Measurements from ENCODE around the gene ZKSCAN8. TPM values are rescaled to one million over a fixed set of nuclear protein-coding genes. Genes with fewer than 3 reads are reported as not detected.

ZKSCAN8 gene
- total RNA-seq, 2 experiments from 2014 or later, result 14.4 to 16.5 TPM

DNA sequence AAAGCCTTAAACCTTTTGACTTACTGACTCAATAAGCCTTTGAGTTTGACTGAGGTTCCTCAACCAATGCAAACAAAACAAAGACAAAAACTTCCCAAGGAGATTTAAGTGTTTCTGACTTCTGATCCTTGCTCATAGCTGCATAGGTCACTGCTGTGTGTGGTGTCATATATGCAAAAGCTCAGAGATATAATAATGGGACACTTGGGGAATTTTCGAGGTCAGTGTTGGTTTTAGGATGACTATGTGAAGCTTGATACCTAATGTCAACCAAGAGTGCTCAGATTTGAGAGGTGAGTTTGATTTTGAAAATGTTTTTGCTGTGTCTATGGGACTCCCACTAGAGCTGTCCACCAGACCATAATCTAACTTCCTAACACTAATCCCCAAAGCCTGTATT lies 26.2 kb downstream of the ZKSCAN8 start:
- Mint-ChIP-seq H3K4me3 (no peak overlapping the region), H3K27ac (no peak overlapping the region), H3K9me3 (no peaks in the 10 kb centered on the region), H3K27me3 (peaks cover 2% of the 10 kb centered on the region), H3K36me3 (peaks cover 14% of the 10 kb centered on the region), H3K4me1 (ENCODE audit: low read depth) (no peaks in the 10 kb centered on the region)
- no peak for DNase-seq
- intact Hi-C loops (cut with micrococcal nuclease), result no loop called here
- ChIA-PET POLR2A (no interaction called here), CTCF (interaction anchor here (0.6 kb wide), 1 partner anchor 261 kb away, joined by 3 read pairs; no protein-coding TSS in a partner anchor)

DNA sequence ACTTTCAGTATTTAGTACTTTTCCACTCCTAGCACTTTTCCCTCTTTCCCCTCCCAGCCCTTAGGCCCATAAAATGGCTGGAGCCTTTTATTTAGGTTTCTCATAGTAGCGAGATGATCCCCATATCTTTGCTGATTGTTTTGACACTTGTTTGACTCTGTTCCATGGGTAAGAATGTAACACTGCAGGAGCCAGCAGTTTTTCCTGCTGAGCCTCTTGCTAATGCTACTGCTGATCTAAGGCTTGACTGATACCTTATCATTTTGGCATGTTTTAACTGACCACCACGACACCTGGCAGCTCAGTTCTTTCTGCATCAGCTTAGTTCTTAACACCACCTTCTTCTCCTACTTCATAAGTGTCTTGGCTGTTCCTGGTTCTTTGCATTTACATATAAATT lies 29.6 kb downstream of the ZKSCAN8 start:
- intact Hi-C loops (cut with micrococcal nuclease), result no loop called here
- H3K27ac Mint-ChIP-seq, result no peak overlapping the region
- POLR2A ChIA-PET, result no interaction called here
- no peaks in the 10 kb centered on the region for H3K9me3 Mint-ChIP-seq
- no peak overlapping the region for H3K4me3 Mint-ChIP-seq
- peaks cover 13% of the 10 kb centered on the region for H3K27me3 Mint-ChIP-seq
- CTCF ChIA-PET, result no interaction called here
- H3K36me3 Mint-ChIP-seq, result peaks cover 9% of the 10 kb centered on the region
- DNase-seq, result no peak
- no peaks in the 10 kb centered on the region for H3K4me1 Mint-ChIP-seq (ENCODE audit: low read depth)

GRCh38 chr6:28172006-28172405 lies 30.3 kb downstream of the ZKSCAN8 start:
- POLR2A ChIA-PET, result no interaction called here
- Mint-ChIP-seq H3K27ac (no peak overlapping the region), H3K4me3 (no peak overlapping the region), H3K27me3 (peaks cover 13% of the 10 kb centered on the region), H3K4me1 (ENCODE audit: low read depth) (no peaks in the 10 kb centered on the region), H3K9me3 (no peaks in the 10 kb centered on the region), H3K36me3 (peaks cover 7% of the 10 kb centered on the region)
- CTCF ChIA-PET, result interaction anchor here (0.5 to 1.5 kb wide), 2 partner anchors 184 to 852 kb away, joined by 3 to 4 read pairs; no protein-coding TSS in a partner anchor
- intact Hi-C loops (cut with micrococcal nuclease), result no loop called here
- no peak for DNase-seq

GRCh38 chr6:28176373-28176772 lies 34.7 kb downstream of the ZKSCAN8 start:
- H3K4me3 Mint-ChIP-seq, result no peak overlapping the region
- intact Hi-C loops (cut with micrococcal nuclease), result no loop called here
- ChIA-PET CTCF (no interaction called here), POLR2A (no interaction called here)
- H3K36me3 Mint-ChIP-seq, result peaks cover 4% of the 10 kb centered on the region
- H3K9me3 Mint-ChIP-seq, result no peaks in the 10 kb centered on the region
- no peaks in the 10 kb centered on the region for H3K4me1 Mint-ChIP-seq (ENCODE audit: low read depth)
- H3K27me3 Mint-ChIP-seq, result peaks cover 28% of the 10 kb centered on the region
- DNase-seq, result no peak
- H3K27ac Mint-ChIP-seq, result no peak overlapping the region

DNA sequence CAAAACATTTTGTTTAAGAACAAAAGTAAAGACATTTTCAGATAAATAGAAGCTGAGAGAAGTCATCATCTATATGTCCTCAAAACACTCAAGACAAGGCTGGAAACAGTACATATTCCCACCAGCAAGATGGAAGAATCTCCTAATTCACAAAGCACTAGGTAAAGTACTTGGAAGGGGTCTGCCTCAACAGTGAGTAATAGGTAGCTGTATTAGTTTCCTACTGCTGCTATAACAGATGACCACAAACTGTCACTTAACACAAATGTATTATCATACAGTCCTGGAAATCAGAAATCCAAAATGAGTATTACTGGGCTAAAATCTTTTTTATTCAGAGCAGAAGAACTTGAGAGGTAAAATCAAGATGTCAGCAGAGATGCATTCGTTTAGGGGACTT lies 40.6 kb downstream of the ZKSCAN8 start:
- Mint-ChIP-seq H3K4me1 (ENCODE audit: low read depth) (no peaks in the 10 kb centered on the region), H3K36me3 (peaks cover 6% of the 10 kb centered on the region), H3K9me3 (peaks cover 26% of the 10 kb centered on the region), H3K4me3 (no peak overlapping the region), H3K27me3 (peaks cover 18% of the 10 kb centered on the region), H3K27ac (no peak overlapping the region)
- no peak for DNase-seq
- intact Hi-C loops (cut with micrococcal nuclease), result no loop called here
- POLR2A ChIA-PET, result no interaction called here
- CTCF ChIA-PET, result no interaction called here

DNA sequence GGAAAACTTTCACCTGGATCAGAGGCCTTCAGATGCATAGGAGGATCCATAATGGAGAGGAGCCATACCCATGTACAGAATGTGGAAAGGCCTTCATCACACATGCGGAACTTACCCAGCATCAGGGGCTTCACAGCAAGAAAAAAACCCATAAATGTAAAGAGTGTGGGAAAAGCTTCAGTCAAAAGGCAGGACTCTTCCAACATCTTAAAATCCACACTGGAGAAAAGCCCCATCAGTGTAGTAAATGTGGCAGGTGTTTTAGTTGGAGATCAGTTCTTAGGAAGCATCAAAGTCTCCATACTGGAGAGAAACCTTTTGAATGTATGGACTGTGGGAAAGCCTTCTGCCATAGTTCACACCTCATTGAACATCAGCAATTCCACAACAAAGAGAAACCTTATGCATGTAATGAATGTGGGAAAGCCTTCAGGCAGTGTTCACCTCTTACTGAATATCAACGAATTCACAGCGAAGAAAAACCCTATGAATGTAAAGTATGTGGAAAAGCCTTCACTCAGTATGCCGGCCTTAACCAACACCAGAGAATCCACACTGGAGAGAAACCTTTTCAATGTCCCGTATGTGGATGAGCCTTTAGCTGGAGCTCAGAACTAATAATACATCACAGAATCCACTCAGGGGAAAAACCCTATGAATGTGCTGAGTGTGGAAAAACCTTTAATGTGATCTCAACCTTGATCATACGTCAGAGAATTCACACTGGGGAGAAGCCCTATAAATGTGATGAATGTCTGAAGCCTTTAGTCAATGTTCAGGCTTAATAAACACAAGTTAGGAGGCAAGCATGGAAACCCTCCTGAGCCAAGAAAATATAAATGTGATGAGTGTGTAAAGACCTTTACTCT lies 46.7 kb downstream of the ZKSCAN8 start:
- Mint-ChIP-seq H3K9me3 (peaks cover 65% of the 10 kb centered on the region), H3K4me1 (ENCODE audit: low read depth) (no peaks in the 10 kb centered on the region), H3K27me3 (peaks cover 3% of the 10 kb centered on the region), H3K27ac (no peak overlapping the region), H3K4me3 (no peak overlapping the region), H3K36me3 (peaks cover 16% of the 10 kb centered on the region)
- ChIA-PET POLR2A (no interaction called here), CTCF (no interaction called here)
- DNase-seq, result no peak
- intact Hi-C loops (cut with micrococcal nuclease), result no loop called here

DNA sequence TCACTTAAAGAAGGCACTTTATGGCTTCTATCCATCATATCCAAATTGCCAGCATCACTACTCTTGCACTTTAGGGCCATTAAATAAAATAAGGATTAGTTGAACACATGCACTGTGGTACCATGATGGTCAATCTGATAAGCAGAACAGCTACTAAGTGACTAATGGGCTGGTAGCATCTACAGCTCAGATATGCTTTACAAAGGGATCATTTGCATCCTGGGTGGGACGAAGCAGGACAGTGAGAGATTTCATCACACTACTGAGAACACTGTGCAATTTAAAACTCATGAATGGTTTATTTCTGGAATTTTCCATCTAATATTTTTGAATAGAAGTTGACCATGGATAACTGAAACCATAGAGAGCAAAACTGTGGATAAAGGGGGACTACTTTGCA lies 58.3 kb downstream of the ZKSCAN8 start:
- H3K9me3 Mint-ChIP-seq, result peaks cover 21% of the 10 kb centered on the region
- ChIA-PET POLR2A (no interaction called here), CTCF (no interaction called here)
- H3K4me3 Mint-ChIP-seq, result no peak overlapping the region
- no peak for DNase-seq
- no peak overlapping the region for H3K27ac Mint-ChIP-seq
- intact Hi-C loops (cut with micrococcal nuclease), result no loop called here
- H3K4me1 Mint-ChIP-seq (ENCODE audit: low read depth), result peaks cover 3% of the 10 kb centered on the region
- peaks cover 8% of the 10 kb centered on the region for H3K36me3 Mint-ChIP-seq
- peaks cover 44% of the 10 kb centered on the region for H3K27me3 Mint-ChIP-seq

DNA sequence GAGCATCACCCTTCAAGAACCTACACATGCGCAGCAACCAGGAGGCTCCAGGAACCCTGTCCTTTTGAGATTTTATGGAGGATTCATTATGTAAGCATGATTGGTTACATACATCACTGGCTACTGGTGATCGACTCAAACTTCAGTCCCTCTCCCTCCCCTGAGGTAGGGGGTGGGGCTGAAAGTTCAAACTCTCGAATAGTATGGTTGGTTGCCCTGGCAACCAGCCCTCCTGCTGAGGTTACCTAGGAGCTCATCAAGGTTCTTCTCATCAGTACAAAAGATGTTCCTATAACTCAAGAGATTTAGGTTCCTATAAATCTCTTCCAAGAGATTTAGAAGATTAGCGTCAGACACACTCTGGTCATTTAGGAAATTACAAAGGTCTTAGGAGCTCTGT lies 61.5 kb downstream of the ZKSCAN8 start:
- ChIA-PET CTCF (no interaction called here), POLR2A (no interaction called here)
- peaks cover 61% of the 10 kb centered on the region for H3K27me3 Mint-ChIP-seq
- no peak overlapping the region for H3K27ac Mint-ChIP-seq
- intact Hi-C loops (cut with micrococcal nuclease), result no loop called here
- peaks cover 4% of the 10 kb centered on the region for H3K9me3 Mint-ChIP-seq
- H3K36me3 Mint-ChIP-seq, result no peaks in the 10 kb centered on the region
- no peak for DNase-seq
- peaks cover 12% of the 10 kb centered on the region for H3K4me1 Mint-ChIP-seq (ENCODE audit: low read depth)
- no peak overlapping the region for H3K4me3 Mint-ChIP-seq

- H3K27me3 Mint-ChIP-seq, result peaks cover 55% of the 10 kb centered on the region
- H3K27ac Mint-ChIP-seq, result no peak overlapping the region
- ChIA-PET CTCF (no interaction called here), POLR2A (no interaction called here)
- no peak for DNase-seq
- H3K9me3 Mint-ChIP-seq, result peaks cover 4% of the 10 kb centered on the region
- no peak overlapping the region for H3K4me3 Mint-ChIP-seq
- no peaks in the 10 kb centered on the region for H3K36me3 Mint-ChIP-seq
- peaks cover 13% of the 10 kb centered on the region for H3K4me1 Mint-ChIP-seq (ENCODE audit: low read depth)
- intact Hi-C loops (cut with micrococcal nuclease), result loop anchor here (5.0 kb wide), 2 partner anchors 44 to 131 kb away; partner anchors contain the start of gene ZSCAN31
Measured at GRCh38 chr6:28205879-28206278, 64.2 kb downstream of the ZKSCAN8 start.

GRCh38 chr6:28206527-28206926 lies 64.8 kb downstream of the ZKSCAN8 start:
- intact Hi-C loops (cut with micrococcal nuclease), result loop anchor here (5.0 kb wide), 2 partner anchors 44 to 131 kb away; partner anchors contain the start of gene ZSCAN31
- peaks cover 13% of the 10 kb centered on the region for H3K4me1 Mint-ChIP-seq (ENCODE audit: low read depth)
- no peak overlapping the region for H3K27ac Mint-ChIP-seq
- no peaks in the 10 kb centered on the region for H3K36me3 Mint-ChIP-seq
- peaks cover 57% of the 10 kb centered on the region for H3K27me3 Mint-ChIP-seq
- POLR2A ChIA-PET, result no interaction called here
- CTCF ChIA-PET, result no interaction called here
- DNase-seq, result no peak
- peaks cover 4% of the 10 kb centered on the region for H3K9me3 Mint-ChIP-seq
- no peak overlapping the region for H3K4me3 Mint-ChIP-seq

DNA sequence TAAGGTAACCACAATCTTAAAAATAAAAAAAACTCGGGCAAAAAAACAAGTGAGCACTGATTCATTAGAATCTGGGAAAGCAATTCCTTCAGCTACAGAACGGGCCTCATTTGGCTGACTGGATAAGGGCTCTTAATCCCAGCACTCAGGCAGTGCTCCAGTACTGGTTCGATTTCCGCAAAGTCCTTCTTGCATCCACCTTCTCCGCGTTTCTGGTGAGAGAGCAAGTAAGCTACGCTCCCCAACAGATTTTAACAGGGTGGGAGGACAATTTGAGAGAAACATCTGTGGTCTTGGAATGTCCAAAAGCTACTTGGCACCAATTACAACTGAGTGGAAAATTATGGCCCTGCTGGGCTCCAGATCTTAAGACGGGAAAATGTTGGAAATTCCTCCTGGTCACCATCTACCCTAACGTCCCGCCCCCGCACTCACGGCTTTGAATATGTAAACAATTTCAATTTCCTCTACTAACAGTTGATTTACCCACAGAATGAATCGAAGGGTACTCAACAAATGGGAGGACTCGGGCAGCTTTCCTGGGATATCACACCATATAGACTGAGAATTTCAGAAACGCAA lies 65.3 kb downstream of the ZKSCAN8 start:
- H3K36me3 Mint-ChIP-seq, result no peaks in the 10 kb centered on the region
- DNase-seq, result no peak
- no peak overlapping the region for H3K27ac Mint-ChIP-seq
- ChIA-PET CTCF (no interaction called here), POLR2A (no interaction called here)
- peak overlapping the region; percentile 70 for H3K4me3 Mint-ChIP-seq
- H3K9me3 Mint-ChIP-seq, result peaks cover 4% of the 10 kb centered on the region
- H3K27me3 Mint-ChIP-seq, result peaks cover 61% of the 10 kb centered on the region
- intact Hi-C loops (cut with micrococcal nuclease), result loop anchor here (5.0 kb wide), 2 partner anchors 45 to 130 kb away; partner anchors contain the start of gene ZSCAN31
- H3K4me1 Mint-ChIP-seq (ENCODE audit: low read depth), result peaks cover 16% of the 10 kb centered on the region

DNA sequence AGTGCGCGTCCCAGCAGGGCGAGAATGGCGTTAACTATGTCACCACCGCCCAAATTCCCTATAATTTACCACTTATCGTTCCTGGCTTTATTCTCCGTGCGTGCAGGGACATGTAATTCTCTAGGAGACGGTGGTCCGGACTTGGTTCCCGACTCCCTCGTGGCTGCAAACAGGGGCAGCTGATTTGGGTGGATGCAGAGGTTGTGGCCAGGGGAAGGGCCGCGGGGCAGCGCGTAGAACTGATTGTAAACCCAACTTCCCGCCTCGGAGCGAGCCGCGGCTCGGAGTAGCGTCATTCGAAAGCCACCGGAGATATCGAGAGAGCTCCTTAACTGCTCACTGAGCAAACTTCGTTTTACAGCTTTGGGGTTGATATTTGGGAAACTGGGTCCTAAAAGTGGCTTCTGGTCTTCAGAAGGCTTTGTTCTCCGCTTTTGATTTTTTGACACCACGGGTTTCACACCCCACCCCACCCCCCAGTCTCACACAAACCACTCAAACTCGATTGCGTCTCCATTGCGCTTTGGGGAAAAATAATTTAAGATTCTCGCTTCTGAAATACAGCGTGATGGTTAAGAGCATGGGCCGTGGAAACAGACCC lies 65.9 kb downstream of the ZKSCAN8 start:
- Mint-ChIP-seq H3K27ac (no peak overlapping the region), H3K36me3 (no peaks in the 10 kb centered on the region), H3K9me3 (peaks cover 4% of the 10 kb centered on the region), H3K4me1 (ENCODE audit: low read depth) (peaks cover 19% of the 10 kb centered on the region), H3K27me3 (peaks cover 66% of the 10 kb centered on the region), H3K4me3 (peak overlapping the region; percentile 70)
- CTCF ChIA-PET, result no interaction called here
- intact Hi-C loops (cut with micrococcal nuclease), result loop anchor here (5.0 kb wide), 2 partner anchors 45 to 130 kb away; partner anchors contain the start of gene ZSCAN31
- POLR2A ChIA-PET, result no interaction called here
- peak; percentile 43 for DNase-seq

All from activated CD4-positive, alpha-beta memory T cell treated with anti-CD3 and anti-CD28 coated beads for 36 hours (primary cell).